ENCODE data around the gene PPP1R15A. TPM values are rescaled to one million over a fixed set of nuclear protein-coding genes. Genes with fewer than 3 reads are reported as not detected.
"Not testable (repeated sequence)": the region's sequence is repeated elsewhere in the genome, so short reads cannot be mapped to it uniquely, and the experiment has no call there.

The PPP1R15A gene
- total RNA-seq, 1 experiment from 2014 or later = 41.2 TPM

DNA sequence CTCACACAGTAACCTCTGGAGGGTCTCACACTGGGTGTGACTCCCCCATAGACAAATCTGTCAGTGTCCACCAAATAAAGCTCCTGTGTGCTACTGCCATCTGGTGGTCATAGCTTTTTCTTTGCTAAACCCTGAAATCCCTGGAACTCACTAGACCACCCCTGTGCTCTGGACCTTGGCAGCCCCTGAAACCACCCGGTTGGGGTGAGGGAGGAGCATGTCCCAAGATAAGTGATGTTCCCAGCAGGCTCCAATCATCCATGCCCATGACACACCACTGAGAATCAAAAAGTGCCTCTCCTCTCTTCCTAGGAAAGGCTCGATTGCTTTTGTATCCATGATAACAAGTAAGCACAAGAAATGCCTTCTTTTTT is 29.4 kb upstream of the PPP1R15A start:
- DNase-seq (ENCODE audit: low spot score) = peak; percentile 70
- TF ChIP-seq, protein P1, sequence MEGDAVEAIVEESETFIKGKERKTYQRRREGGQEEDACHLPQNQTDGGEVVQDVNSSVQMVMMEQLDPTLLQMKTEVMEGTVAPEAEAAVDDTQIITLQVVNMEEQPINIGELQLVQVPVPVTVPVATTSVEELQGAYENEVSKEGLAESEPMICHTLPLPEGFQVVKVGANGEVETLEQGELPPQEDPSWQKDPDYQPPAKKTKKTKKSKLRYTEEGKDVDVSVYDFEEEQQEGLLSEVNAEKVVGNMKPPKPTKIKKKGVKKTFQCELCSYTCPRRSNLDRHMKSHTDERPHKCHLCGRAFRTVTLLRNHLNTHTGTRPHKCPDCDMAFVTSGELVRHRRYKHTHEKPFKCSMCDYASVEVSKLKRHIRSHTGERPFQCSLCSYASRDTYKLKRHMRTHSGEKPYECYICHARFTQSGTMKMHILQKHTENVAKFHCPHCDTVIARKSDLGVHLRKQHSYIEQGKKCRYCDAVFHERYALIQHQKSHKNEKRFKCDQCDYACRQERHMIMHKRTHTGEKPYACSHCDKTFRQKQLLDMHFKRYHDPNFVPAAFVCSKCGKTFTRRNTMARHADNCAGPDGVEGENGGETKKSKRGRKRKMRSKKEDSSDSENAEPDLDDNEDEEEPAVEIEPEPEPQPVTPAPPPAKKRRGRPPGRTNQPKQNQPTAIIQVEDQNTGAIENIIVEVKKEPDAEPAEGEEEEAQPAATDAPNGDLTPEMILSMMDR (conservative IDR thresholded peaks at IDR 0.05; ENCODE audit: low read depth, low read length) = peak; percentile 90
- TF ChIP-seq EZH2 (IDR thresholded peaks at IDR 0.05; ENCODE audit: borderline replicate concordance, low read depth, low read length, poor library complexity, severe bottlenecking) = no peak
- intact Hi-C loops (cut with micrococcal nuclease; ENCODE audit: unreplicated experiment) = no loop called here

DNA sequence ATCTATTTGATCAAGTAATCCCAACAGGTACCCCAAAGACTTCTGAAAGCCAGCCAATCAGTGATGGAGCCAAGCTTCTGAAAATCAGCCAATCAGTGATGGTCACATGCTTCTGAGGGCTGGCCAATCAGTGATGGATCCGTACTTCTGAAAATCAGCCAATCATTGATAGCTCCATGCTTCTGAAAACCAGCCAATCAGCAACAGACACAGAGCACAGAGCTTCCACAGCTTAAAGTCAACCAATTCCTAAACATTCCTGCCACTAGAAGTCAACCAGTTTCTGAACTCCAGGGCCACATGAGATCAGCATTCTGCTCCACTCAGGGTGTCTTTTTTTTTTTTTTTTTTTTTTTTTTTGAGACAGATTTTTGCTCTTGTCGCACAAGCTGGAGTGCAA is 27.7 kb upstream of the PPP1R15A start:
- intact Hi-C loops (cut with micrococcal nuclease; ENCODE audit: unreplicated experiment) = loop anchor here (2.0 kb wide), 1 partner anchor 56 kb away; no protein-coding TSS in a partner anchor
- POLR2A ChIA-PET (ENCODE audit: low non-redundant PET) = interaction anchor here (0.7 kb wide), 1 partner anchor 98 kb away, joined by 20 read pairs; the partner anchor contains the start of gene IZUMO1
- peaks cover 11% of the 10 kb centered on the region for H3K36me3 ChIP-seq (ENCODE audit: insufficient read depth, low read length, poor library complexity, severe bottlenecking)
- no peaks in the 10 kb centered on the region for H3K27me3 ChIP-seq (replicated peaks; ENCODE audit: insufficient read depth, low read depth, low read length, poor library complexity)
- no TSS peak for BruUV-seq (replicated peaks)
- CTCF ChIA-PET = interaction anchor here (0.6 to 1.3 kb wide), 3 partner anchors 8 to 306 kb away, joined by 4 to 7 read pairs (median 5); partner anchors contain the start of gene HSD17B14
- no peak overlapping the region for H3K27ac ChIP-seq (ENCODE audit: low read depth, low read length, poor library complexity, severe bottlenecking)
- TF ChIP-seq, protein P1 (conservative IDR thresholded peaks at IDR 0.05; ENCODE audit: low read depth, low read length) = no peak
- TF ChIP-seq EZH2 (IDR thresholded peaks at IDR 0.05; ENCODE audit: borderline replicate concordance, low read depth, low read length, poor library complexity, severe bottlenecking) = no peak
- H3K4me3 ChIP-seq (ENCODE audit: low read depth, low read length, poor library complexity, severe bottlenecking) = no peak overlapping the region
- no peaks in the 10 kb centered on the region for H3K9me3 ChIP-seq (ENCODE audit: low read depth, low read length, poor library complexity, severe bottlenecking)
- H3K4me1 ChIP-seq (ENCODE audit: insufficient read depth, low read length, poor library complexity, severe bottlenecking) = no peaks in the 10 kb centered on the region
- peak; percentile 52 for DNase-seq (ENCODE audit: low spot score)

More for the DNA sequence above, 29.4 kb upstream of the PPP1R15A start:
- POLR2A ChIA-PET (ENCODE audit: low non-redundant PET) = no interaction called here
- Histone ChIP-seq H3K36me3 (ENCODE audit: insufficient read depth, low read length, poor library complexity, severe bottlenecking) (peaks cover 11% of the 10 kb centered on the region), H3K27me3 (replicated peaks; ENCODE audit: insufficient read depth, low read depth, low read length, poor library complexity) (no peaks in the 10 kb centered on the region), H3K4me3 (ENCODE audit: low read depth, low read length, poor library complexity, severe bottlenecking) (no peak overlapping the region), H3K27ac (ENCODE audit: low read depth, low read length, poor library complexity, severe bottlenecking) (no peak overlapping the region), H3K4me1 (ENCODE audit: insufficient read depth, low read length, poor library complexity, severe bottlenecking) (no peaks in the 10 kb centered on the region), H3K9me3 (ENCODE audit: low read depth, low read length, poor library complexity, severe bottlenecking) (no peaks in the 10 kb centered on the region)
- no TSS peak for BruUV-seq (replicated peaks)
- CTCF ChIA-PET = interaction anchor here (0.6 to 2.2 kb wide), 14 partner anchors 16 to 419 kb away, joined by 3 to 24 read pairs (median 4); partner anchors contain the start of gene RUVBL2

DNA sequence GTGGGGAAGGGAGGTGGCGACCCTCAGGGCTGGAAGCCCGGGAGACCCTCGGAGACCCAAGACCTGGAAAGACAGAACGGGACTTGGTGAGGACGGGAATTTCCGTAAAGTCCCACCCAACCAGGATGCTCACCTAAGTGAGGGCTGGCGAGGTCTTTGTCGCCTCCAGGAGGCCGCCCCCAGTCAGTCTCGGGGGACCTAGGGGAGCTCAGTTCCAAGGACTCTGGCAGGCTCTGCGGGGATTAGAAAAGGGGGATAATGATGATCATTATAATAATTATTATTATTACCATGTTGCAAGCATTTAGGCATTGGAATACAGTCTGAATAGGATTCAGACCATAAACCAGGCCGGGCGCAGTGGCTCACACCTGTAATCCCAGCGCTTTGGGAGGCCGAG is 26.8 kb upstream of the PPP1R15A start:
- Histone ChIP-seq H3K27me3 (replicated peaks; ENCODE audit: insufficient read depth, low read depth, low read length, poor library complexity) (no peaks in the 10 kb centered on the region), H3K36me3 (ENCODE audit: insufficient read depth, low read length, poor library complexity, severe bottlenecking) (peaks cover 11% of the 10 kb centered on the region), H3K27ac (ENCODE audit: low read depth, low read length, poor library complexity, severe bottlenecking) (no peak overlapping the region), H3K9me3 (ENCODE audit: low read depth, low read length, poor library complexity, severe bottlenecking) (no peaks in the 10 kb centered on the region), H3K4me1 (ENCODE audit: insufficient read depth, low read length, poor library complexity, severe bottlenecking) (no peaks in the 10 kb centered on the region), H3K4me3 (ENCODE audit: low read depth, low read length, poor library complexity, severe bottlenecking) (no peak overlapping the region)
- intact Hi-C loops (cut with micrococcal nuclease; ENCODE audit: unreplicated experiment) = loop anchor here (2.0 kb wide), 1 partner anchor 57 kb away; no protein-coding TSS in a partner anchor
- TF ChIP-seq EZH2 (IDR thresholded peaks at IDR 0.05; ENCODE audit: borderline replicate concordance, low read depth, low read length, poor library complexity, severe bottlenecking) = no peak
- TF ChIP-seq, protein P1 (conservative IDR thresholded peaks at IDR 0.05; ENCODE audit: low read depth, low read length) = no peak
- no peak for DNase-seq (ENCODE audit: low spot score)
- ChIA-PET CTCF (interaction anchor here (1.3 kb wide), 1 partner anchor 9 kb away, joined by 4 read pairs; the partner anchor contains the start of gene HSD17B14), POLR2A (ENCODE audit: low non-redundant PET) (no interaction called here)
- no TSS peak for BruUV-seq (replicated peaks)

DNA sequence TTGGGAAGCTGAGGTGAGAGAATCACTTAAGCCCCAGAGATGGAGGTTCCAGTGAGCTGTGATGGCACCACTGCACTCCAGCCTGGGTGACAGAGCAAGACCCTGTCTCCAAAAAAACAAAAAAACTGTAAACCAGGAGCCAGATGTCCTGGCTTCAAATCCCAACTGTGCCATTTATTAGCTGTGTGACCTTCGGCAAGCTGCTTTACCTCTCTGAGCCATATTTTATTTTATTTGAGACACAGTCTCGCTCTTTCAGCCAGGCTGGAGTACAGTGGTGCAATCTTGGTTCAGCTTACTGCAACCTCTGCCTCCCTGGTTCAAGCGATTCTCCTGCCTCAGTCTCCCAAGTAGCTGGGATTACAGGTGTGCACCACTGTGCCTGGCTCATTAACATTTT is 25.6 kb upstream of the PPP1R15A start:
- H3K9me3 ChIP-seq (ENCODE audit: low read depth, low read length, poor library complexity, severe bottlenecking); H3K4me3 ChIP-seq (ENCODE audit: low read depth, low read length, poor library complexity, severe bottlenecking); POLR2A ChIA-PET (ENCODE audit: low non-redundant PET); H3K27me3 ChIP-seq (replicated peaks; ENCODE audit: insufficient read depth, low read depth, low read length, poor library complexity); H3K27ac ChIP-seq (ENCODE audit: low read depth, low read length, poor library complexity, severe bottlenecking); H3K4me1 ChIP-seq (ENCODE audit: insufficient read depth, low read length, poor library complexity, severe bottlenecking); BruUV-seq (replicated peaks); DNase-seq (ENCODE audit: low spot score); intact Hi-C loops (cut with micrococcal nuclease; ENCODE audit: unreplicated experiment): not testable (repeated sequence)
- CTCF ChIA-PET = interaction anchor here (0.6 kb wide), 1 partner anchor 341 kb away, joined by 5 read pairs; no protein-coding TSS in a partner anchor
- H3K36me3 ChIP-seq (ENCODE audit: insufficient read depth, low read length, poor library complexity, severe bottlenecking) = peaks cover 11% of the 10 kb centered on the region
